ENCODE measurements around the gene ECHDC3.

GRCh38 chr10:11745045-11745444 is 2.9 kb downstream of the ECHDC3 start:
- TF ChIP-seq EP300 (IDR thresholded peaks at IDR 0.05) (no peak), CTCF (IDR thresholded peaks at IDR 0.05) (no peak), SREBF2 (IDR thresholded peaks at IDR 0.05) (no peak), POLR2A (IDR thresholded peaks at IDR 0.05; ENCODE audit: low read length) (no peak), SMC3 (IDR thresholded peaks at IDR 0.05) (no peak), NPAS2 (CRISPR knock-in tag; IDR thresholded peaks at IDR 0.05; ENCODE audit: borderline replicate concordance) (no peak), ELK1 (IDR thresholded peaks at IDR 0.05; ENCODE audit: low read depth, low read length) (no peak)
